IMR-90 (cell line): ENCODE results near the gene XPNPEP2. TPM values are rescaled to one million over a fixed set of nuclear protein-coding genes. Genes with fewer than 3 reads are reported as not detected.

ENCODE experiments used
- ATAC-seq: fragments of 200-7000 bp; cut with Tn5 transposase; 2 replicates; pipeline ENCODE4 v1.9.1; 2020; ENCODE audit warnings: low read depth, mild to moderate bottlenecking, moderate library complexity
- BruUV-seq: library from RNA; stranded (reverse); fragments of 400-500 nt; replicated peaks from 2 replicates; lab custom pipeline; 2021; lab: Mats Ljungman, UMichigan
- CTCF ChIA-PET: fragments of 300-600 bp; formaldehyde crosslinking; extraction: SDS; loops from one replicate; lab custom pipeline; 2021; ENCODE audit warnings: antibody characterized with exemption; lab: Yijun Ruan, JAX
- POLR2A ChIA-PET: fragments of 300-600 bp; sonication (Branson Sonifier 250); formaldehyde crosslinking; loops from one replicate; lab custom pipeline; 2022; ENCODE audit warnings: antibody characterized with exemption; ENCODE audit not compliant: unreplicated experiment; lab: Charles Lee
- DNase-seq: peaks from one replicate; pipeline ENCODE4 v3.0.0; 2013
- H2AFZ ChIP-seq: replicated peaks from 2 replicates; pipeline ENCODE3; 2013; ENCODE audit warnings: low read length, mild to moderate bottlenecking; ENCODE audit not compliant: poor library complexity
- H2AK5ac ChIP-seq: 2 replicates; pipeline ENCODE4 v1.6.1; 2013; ENCODE audit warnings: low read depth, low read length, inconsistent platforms
- H2AK9ac ChIP-seq: replicated peaks from 2 replicates; pipeline ENCODE3; 2013; ENCODE audit warnings: mild to moderate bottlenecking, low read depth, low read length, moderate library complexity; ENCODE audit not compliant: poor library complexity
- H2BK120ac ChIP-seq: 2 replicates; pipeline ENCODE4 v1.6.1; 2013; ENCODE audit warnings: low read depth, low read length, inconsistent platforms
- H2BK15ac ChIP-seq: 3 replicates; pipeline ENCODE4 v1.6.1; 2013; ENCODE audit warnings: low read depth, low read length, inconsistent platforms
- H2BK20ac ChIP-seq: 2 replicates; pipeline ENCODE4 v1.6.1; 2013; ENCODE audit warnings: low read depth, mild to moderate bottlenecking, inconsistent platforms, low read length, moderate library complexity
- H2BK5ac ChIP-seq: 2 replicates; pipeline ENCODE4 v1.6.1; 2013; ENCODE audit warnings: mild to moderate bottlenecking, low read depth, low read length, inconsistent platforms; ENCODE audit not compliant: poor library complexity, severe bottlenecking
- H3K14ac ChIP-seq: replicated peaks from 2 replicates; pipeline ENCODE4 v1.6.1; 2013; ENCODE audit warnings: low read depth, low read length, inconsistent platforms
- H3K18ac ChIP-seq: 2 replicates; pipeline ENCODE4 v1.6.1; 2013; ENCODE audit warnings: low read depth, low read length, control low read depth
- H3K23ac ChIP-seq: 2 replicates; pipeline ENCODE4 v1.6.1; 2013; ENCODE audit warnings: low read depth, low read length, inconsistent platforms
- H3K27ac ChIP-seq: 2 replicates; pipeline ENCODE4 v1.5.1; 2013; ENCODE audit warnings: mild to moderate bottlenecking, control low read depth, low read length; ENCODE audit not compliant: insufficient read depth
- H3K27me3 ChIP-seq: 2 replicates; pipeline ENCODE4 v1.6.1; 2013; ENCODE audit warnings: low read length; ENCODE audit not compliant: control insufficient read depth, insufficient read depth
- H3K36me3 ChIP-seq: 2 replicates; pipeline ENCODE4 v1.6.1; 2013; ENCODE audit warnings: low read length, mixed read lengths; ENCODE audit not compliant: control insufficient read depth, insufficient read depth
- H3K4ac ChIP-seq: 2 replicates; pipeline ENCODE4 v1.6.1; 2013; ENCODE audit warnings: low read depth, low read length, inconsistent platforms
- H3K4me1 ChIP-seq: 2 replicates; pipeline ENCODE4 v1.6.1; 2013; ENCODE audit warnings: low read length, mixed read lengths; ENCODE audit not compliant: control insufficient read depth, insufficient read depth
- H3K4me2 ChIP-seq: 2 replicates; pipeline ENCODE4 v1.6.1; 2013; ENCODE audit warnings: low read depth, mild to moderate bottlenecking, control low read depth, low read length, moderate library complexity
- H3K4me3 ChIP-seq: 2 replicates; pipeline ENCODE4 v1.5.1; 2013; ENCODE audit warnings: low read depth, mild to moderate bottlenecking, control low read depth, low read length, moderate library complexity; ENCODE audit not compliant: insufficient read depth
- H3K56ac ChIP-seq: 2 replicates; pipeline ENCODE4 v1.6.1; 2013; ENCODE audit warnings: low read length, inconsistent platforms; ENCODE audit not compliant: insufficient read depth; ENCODE audit errors: extremely low read depth
- H3K79me1 ChIP-seq, 2 experiments: 2 replicates each; pipeline ENCODE4 v1.6.1; 2013; ENCODE audit warnings: low read length in 2 of 2, inconsistent platforms in 1 of 2, low read depth in 1 of 2
- H3K9ac ChIP-seq: 2 replicates; pipeline ENCODE4 v1.6.1; 2013; ENCODE audit warnings: low read depth, low read length, control low read depth
- H3K9me1 ChIP-seq: 2 replicates; pipeline ENCODE4 v1.6.1; 2013; ENCODE audit warnings: low read length, inconsistent platforms; ENCODE audit not compliant: insufficient read depth
- H3K9me3 ChIP-seq: 2 replicates; pipeline ENCODE4 v1.6.1; 2013; ENCODE audit warnings: low read length; ENCODE audit not compliant: control insufficient read depth, insufficient read depth
- H4K20me1 ChIP-seq: 2 replicates; pipeline ENCODE4 v1.6.1; 2013; ENCODE audit warnings: low read length, inconsistent platforms; ENCODE audit not compliant: insufficient read depth
- H4K5ac ChIP-seq: 2 replicates; pipeline ENCODE4 v1.6.1; 2013; ENCODE audit warnings: mild to moderate bottlenecking, low read depth, low read length, control low read depth
- H4K8ac ChIP-seq, 2 experiments: 2 replicates each; pipeline ENCODE4 v1.6.1; 2013; ENCODE audit warnings: low read depth in 2 of 2, low read length in 2 of 2, control low read depth in 1 of 2, inconsistent platforms in 1 of 2
- H4K91ac ChIP-seq: 2 replicates; pipeline ENCODE4 v1.6.1; 2013; ENCODE audit warnings: low read depth, low read length, inconsistent platforms; ENCODE audit not compliant: insufficient read depth
- BHLHE40 ChIP-seq: fragments of 150-350 bp; IDR thresholded peaks from 2 replicates; pipeline ENCODE4 v1.6.1; 2016; ENCODE audit warnings: mild to moderate bottlenecking, low read depth, low read length
- CEBPB ChIP-seq: IDR thresholded peaks from 2 replicates; pipeline ENCODE4 v1.6.1; 2012; ENCODE audit warnings: low read depth, low read length, improper control_type of control experiment
- CHD1 ChIP-seq: IDR thresholded peaks from 2 replicates; pipeline ENCODE4 v1.6.1; 2012; ENCODE audit warnings: low read depth, low read length, improper control_type of control experiment
- CTCF ChIP-seq: conservative IDR thresholded peaks from 2 replicates; pipeline ENCODE4 v1.5.1; 2012; ENCODE audit warnings: mild to moderate bottlenecking, low read depth, low read length, improper control_type of control experiment
- ELK1 ChIP-seq: fragments of 150-350 bp; IDR thresholded peaks from 2 replicates; pipeline ENCODE4 v1.6.1; 2016; ENCODE audit warnings: low read depth, mild to moderate bottlenecking, low read length, moderate library complexity, borderline replicate concordance
- FOS ChIP-seq: fragments of 150-350 bp; IDR thresholded peaks from 2 replicates; pipeline ENCODE4 v1.6.1; 2016; ENCODE audit warnings: low read depth, low read length
- POLR2A ChIP-seq: IDR thresholded peaks from 2 replicates; pipeline ENCODE4 v1.6.1; 2012; ENCODE audit warnings: mild to moderate bottlenecking, low read depth, low read length
- RCOR1 ChIP-seq: IDR thresholded peaks from 2 replicates; pipeline ENCODE4 v1.6.1; 2012; ENCODE audit warnings: mild to moderate bottlenecking, low read length, improper control_type of control experiment; ENCODE audit not compliant: insufficient replicate concordance
- RFX5 ChIP-seq: IDR thresholded peaks from 2 replicates; pipeline ENCODE4 v1.8.0; 2012; ENCODE audit warnings: low read depth, mild to moderate bottlenecking, low read length, moderate library complexity
- SMC3 ChIP-seq: fragments of 150-350 bp; IDR thresholded peaks from 2 replicates; pipeline ENCODE4 v1.6.1; 2016; ENCODE audit warnings: low read depth, mild to moderate bottlenecking, antibody characterized with exemption, low read length, moderate library complexity
- USF2 ChIP-seq: fragments of 150-350 bp; IDR thresholded peaks from 2 replicates; pipeline ENCODE4 v1.6.1; 2017; ENCODE audit warnings: mild to moderate bottlenecking, antibody characterized with exemption, low read length, low read depth
- WGBS, 2 experiments: methylation state at CpG; one replicate each; pipeline versions ENCODE4 v1.1.5 to v1.1.7; 2013; ENCODE audit warnings: missing lambda C conversion rate in 2 of 2; ENCODE audit not compliant: insufficient read length in 1 of 2; ENCODE audit errors: extremely low coverage in 2 of 2; 5-methylcytosine and 5-hydroxymethylcytosine counted together
- dilution Hi-C: fragments of 300-500 bp; cut with HindIII; formaldehyde crosslinking; loops from one replicate; pipeline ENCODE4 v1.14.3; 2018; ENCODE audit warnings: low sequenced_read_pairs; ENCODE audit not compliant: unreplicated experiment
- in situ Hi-C: fragments of 300-500 bp; cut with MboI; formaldehyde crosslinking; loops from 3 replicates; pipeline ENCODE4 v1.14.3; 2019; ENCODE audit warnings: low sequenced_read_pairs, inconsistent platforms, mixed read lengths
- intact Hi-C: fragments of 100-400 bp; cut with micrococcal nuclease; formaldehyde crosslinking; loops from 2 replicates; pipeline ENCODE4 v1.10.0; 2022
- polyA plus RNA-seq, 3 experiments: library from polyadenylated mRNA; depleted of rRNA; stranded (reverse); fragments of >200 nt; gene quantifications; 2 replicates each; pipeline ENCODE4 v1.2.3, GENCODE V29; 2012; ENCODE audit warnings: low replicate concordance in 1 of 3
- total RNA-seq: library from RNA; depleted of rRNA; stranded (reverse); fragments of >200 nt; gene quantifications from 2 replicates; pipeline ENCODE4 v1.2.3, GENCODE V29; 2012

Gene XPNPEP2
- total and polyA plus RNA-seq, 2 of the 4 experiments (the other 2 are of a cell fraction) = under 0.01 to 0.07 TPM

GRCh38 chrX:129768186-129768585, 29.4 kb downstream of the XPNPEP2 start:
- no peaks in the 10 kb centered on the region for H3K4me1 ChIP-seq
- ChIA-PET CTCF (no interaction called here), POLR2A (no interaction called here)
- no peak overlapping the region for H2BK120ac ChIP-seq
- H3K27ac ChIP-seq = no peak overlapping the region
- no peak overlapping the region for H2BK15ac ChIP-seq
- TF ChIP-seq FOS (no peak), RFX5 (no peak), USF2 (no peak), CEBPB (no peak), SMC3 (no peak), POLR2A (no peak), CTCF (no peak), RCOR1 (no peak), CHD1 (no peak), ELK1 (no peak), BHLHE40 (no peak)
- no peaks in the 10 kb centered on the region for H4K20me1 ChIP-seq
- H2AK5ac ChIP-seq = no peak overlapping the region
- no peaks in the 10 kb centered on the region for H3K36me3 ChIP-seq
- no peak overlapping the region for H3K23ac ChIP-seq
- BruUV-seq = no TSS peak
- H3K4ac ChIP-seq = no peak overlapping the region
- no peaks in the 10 kb centered on the region for H3K79me1 ChIP-seq
- no peak overlapping the region for H4K8ac ChIP-seq
- peaks cover 7% of the 10 kb centered on the region for H3K27me3 ChIP-seq
- dilution Hi-C loops = no loop called here
- H3K9me3 ChIP-seq = no peaks in the 10 kb centered on the region
- no peak overlapping the region for H3K18ac ChIP-seq
- WGBS, 2 experiments = 90% methylated on average over 2 of the region's 8 CpGs; no CpG with 5 or more reads in 1 of the 2 experiments
- no peak overlapping the region for H4K5ac ChIP-seq
- no peak overlapping the region for H2BK20ac ChIP-seq
- H2AK9ac ChIP-seq = no peak overlapping the region
- in situ Hi-C loops = no loop called here
- ATAC-seq (no peak), DNase-seq (no peak)
- H3K56ac ChIP-seq = no peak overlapping the region
- H2BK5ac ChIP-seq = no peak overlapping the region
- H4K91ac ChIP-seq = no peak overlapping the region
- H3K9ac ChIP-seq = no peak overlapping the region
- H3K9me1 ChIP-seq = no peaks in the 10 kb centered on the region
- no peak overlapping the region for H3K14ac ChIP-seq
- no peak overlapping the region for H2AFZ ChIP-seq
- no peak overlapping the region for H3K4me2 ChIP-seq
- no peak overlapping the region for H3K4me3 ChIP-seq
- intact Hi-C loops = no loop called here
